ENCODE measurements around the gene ZNF446. TPM values are rescaled to one million over a fixed set of nuclear protein-coding genes. Genes with fewer than 3 reads are reported as not detected.
A peak's percentile ranks its signal among the peaks of the same experiment; 100 is the strongest.

ZNF446 gene
- total and polyA plus RNA-seq, 9 of the 15 experiments (the other 6 are each of a cell fraction or from before 2014, with no cell fraction given) = 0.07 to 4.8 (median 1.2) TPM

DNA sequence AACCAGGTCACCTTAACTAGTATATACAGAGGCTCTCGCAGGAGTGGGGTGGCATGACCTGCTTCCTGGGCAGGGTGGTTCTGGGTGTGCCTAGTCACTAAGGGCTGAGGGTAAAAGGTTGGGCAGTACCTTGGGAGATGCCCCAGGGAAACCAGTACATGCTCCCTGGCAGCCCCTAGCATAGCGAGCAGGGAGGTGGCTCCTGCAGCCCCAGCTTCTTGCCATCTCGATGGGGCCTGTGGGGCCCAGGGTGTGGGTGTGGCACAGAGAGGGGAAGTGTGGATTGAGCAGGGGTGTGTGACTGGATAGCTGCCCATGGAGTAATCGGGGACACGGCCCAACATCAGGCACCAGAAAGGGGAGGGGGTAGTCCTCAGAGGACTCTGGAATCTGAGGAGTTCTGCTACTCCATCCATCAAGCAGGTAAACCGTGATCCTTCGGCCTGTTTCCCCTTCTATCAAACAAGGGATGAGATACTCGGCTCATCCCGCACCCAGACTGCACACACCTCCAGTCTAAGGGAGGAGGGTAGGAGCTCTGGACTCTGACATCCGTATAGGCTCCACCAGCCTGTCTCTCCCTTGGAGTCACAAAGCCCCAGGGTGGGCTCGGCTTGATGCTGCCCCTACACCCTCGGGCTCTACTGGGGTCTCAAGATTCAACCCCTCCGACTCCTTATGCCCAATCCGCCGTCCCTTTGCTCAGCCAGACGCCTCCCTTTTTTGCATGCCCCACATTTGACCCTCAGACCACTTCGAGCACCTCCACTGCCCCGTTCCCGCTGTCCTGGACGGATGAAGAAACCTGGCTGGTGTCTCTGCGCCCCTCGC, 42.3 kb downstream of the ZNF446 start (continued):
- TF ChIP-seq MTA3 (IDR thresholded peaks at IDR 0.05; ENCODE audit: borderline replicate concordance) (0 out of 2 replicates have a peak, but pooled peaks have one; percentile 6), KAT8 (IDR thresholded peaks at IDR 0.05; ENCODE audit: low read depth) (no peak), RFX1 (IDR thresholded peaks at IDR 0.05) (no peak), TARDBP (IDR thresholded peaks at IDR 0.05) (no peak), ZSCAN29 (IDR thresholded peaks at IDR 0.05) (no peak), ZBED1 (IDR thresholded peaks at IDR 0.05) (no peak), FOSL1 (tag; conservative IDR thresholded peaks at IDR 0.05) (no peak), ZNF778 (CRISPR knock-in tag; IDR thresholded peaks at IDR 0.05) (no peak), SRF (CRISPR knock-in tag; IDR thresholded peaks at IDR 0.05) (no peak), SMARCE1 (IDR thresholded peaks at IDR 0.05) (no peak), FOXK2 (conservative IDR thresholded peaks at IDR 0.05 in 1 of 2, IDR thresholded peaks at IDR 0.05 in 1 of 2; ENCODE audit: low read depth in 2 of 2) (no peak), ZNF766 (CRISPR knock-in tag; conservative IDR thresholded peaks at IDR 0.05) (no peak), TRIM28 (IDR thresholded peaks at IDR 0.05) (no peak), SMARCC2 (IDR thresholded peaks at IDR 0.05; ENCODE audit: low read depth) (no peak), KLF16 (IDR thresholded peaks at IDR 0.05) (no peak), BRD9 (IDR thresholded peaks at IDR 0.05; ENCODE audit: low read depth, partially characterized antibody) (no peak), ZNF785 (CRISPR knock-in tag; IDR thresholded peaks at IDR 0.05) (no peak), MTA2 (IDR thresholded peaks at IDR 0.05; ENCODE audit: low read depth) (no peak), ZNF583 (CRISPR knock-in tag; IDR thresholded peaks at IDR 0.05) (no peak), ZNF239 (CRISPR knock-in tag; IDR thresholded peaks at IDR 0.05) (no peak)
- TF ChIP-seq, protein P1, sequence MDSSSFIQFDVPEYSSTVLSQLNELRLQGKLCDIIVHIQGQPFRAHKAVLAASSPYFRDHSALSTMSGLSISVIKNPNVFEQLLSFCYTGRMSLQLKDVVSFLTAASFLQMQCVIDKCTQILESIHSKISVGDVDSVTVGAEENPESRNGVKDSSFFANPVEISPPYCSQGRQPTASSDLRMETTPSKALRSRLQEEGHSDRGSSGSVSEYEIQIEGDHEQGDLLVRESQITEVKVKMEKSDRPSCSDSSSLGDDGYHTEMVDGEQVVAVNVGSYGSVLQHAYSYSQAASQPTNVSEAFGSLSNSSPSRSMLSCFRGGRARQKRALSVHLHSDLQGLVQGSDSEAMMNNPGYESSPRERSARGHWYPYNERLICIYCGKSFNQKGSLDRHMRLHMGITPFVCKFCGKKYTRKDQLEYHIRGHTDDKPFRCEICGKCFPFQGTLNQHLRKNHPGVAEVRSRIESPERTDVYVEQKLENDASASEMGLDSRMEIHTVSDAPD (CRISPR knock-in tag; IDR thresholded peaks at IDR 0.05) = no peak
- TF ChIP-seq, protein P2, sequence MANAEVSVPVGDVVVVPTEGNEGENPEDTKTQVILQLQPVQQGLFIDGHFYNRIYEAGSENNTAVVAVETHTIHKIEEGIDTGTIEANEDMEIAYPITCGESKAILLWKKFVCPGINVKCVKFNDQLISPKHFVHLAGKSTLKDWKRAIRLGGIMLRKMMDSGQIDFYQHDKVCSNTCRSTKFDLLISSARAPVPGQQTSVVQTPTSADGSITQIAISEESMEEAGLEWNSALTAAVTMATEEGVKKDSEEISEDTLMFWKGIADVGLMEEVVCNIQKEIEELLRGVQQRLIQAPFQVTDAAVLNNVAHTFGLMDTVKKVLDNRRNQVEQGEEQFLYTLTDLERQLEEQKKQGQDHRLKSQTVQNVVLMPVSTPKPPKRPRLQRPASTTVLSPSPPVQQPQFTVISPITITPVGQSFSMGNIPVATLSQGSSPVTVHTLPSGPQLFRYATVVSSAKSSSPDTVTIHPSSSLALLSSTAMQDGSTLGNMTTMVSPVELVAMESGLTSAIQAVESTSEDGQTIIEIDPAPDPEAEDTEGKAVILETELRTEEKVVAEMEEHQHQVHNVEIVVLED (CRISPR knock-in tag; IDR thresholded peaks at IDR 0.05) = no peak
- TF ChIP-seq, protein P3, sequence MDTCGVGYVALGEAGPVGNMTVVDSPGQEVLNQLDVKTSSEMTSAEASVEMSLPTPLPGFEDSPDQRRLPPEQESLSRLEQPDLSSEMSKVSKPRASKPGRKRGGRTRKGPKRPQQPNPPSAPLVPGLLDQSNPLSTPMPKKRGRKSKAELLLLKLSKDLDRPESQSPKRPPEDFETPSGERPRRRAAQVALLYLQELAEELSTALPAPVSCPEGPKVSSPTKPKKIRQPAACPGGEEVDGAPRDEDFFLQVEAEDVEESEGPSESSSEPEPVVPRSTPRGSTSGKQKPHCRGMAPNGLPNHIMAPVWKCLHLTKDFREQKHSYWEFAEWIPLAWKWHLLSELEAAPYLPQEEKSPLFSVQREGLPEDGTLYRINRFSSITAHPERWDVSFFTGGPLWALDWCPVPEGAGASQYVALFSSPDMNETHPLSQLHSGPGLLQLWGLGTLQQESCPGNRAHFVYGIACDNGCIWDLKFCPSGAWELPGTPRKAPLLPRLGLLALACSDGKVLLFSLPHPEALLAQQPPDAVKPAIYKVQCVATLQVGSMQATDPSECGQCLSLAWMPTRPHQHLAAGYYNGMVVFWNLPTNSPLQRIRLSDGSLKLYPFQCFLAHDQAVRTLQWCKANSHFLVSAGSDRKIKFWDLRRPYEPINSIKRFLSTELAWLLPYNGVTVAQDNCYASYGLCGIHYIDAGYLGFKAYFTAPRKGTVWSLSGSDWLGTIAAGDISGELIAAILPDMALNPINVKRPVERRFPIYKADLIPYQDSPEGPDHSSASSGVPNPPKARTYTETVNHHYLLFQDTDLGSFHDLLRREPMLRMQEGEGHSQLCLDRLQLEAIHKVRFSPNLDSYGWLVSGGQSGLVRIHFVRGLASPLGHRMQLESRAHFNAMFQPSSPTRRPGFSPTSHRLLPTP (IDR thresholded peaks at IDR 0.05; ENCODE audit: borderline replicate concordance, extremely low read depth, insufficient read length) = no peak
- TF ChIP-seq, protein P4, sequence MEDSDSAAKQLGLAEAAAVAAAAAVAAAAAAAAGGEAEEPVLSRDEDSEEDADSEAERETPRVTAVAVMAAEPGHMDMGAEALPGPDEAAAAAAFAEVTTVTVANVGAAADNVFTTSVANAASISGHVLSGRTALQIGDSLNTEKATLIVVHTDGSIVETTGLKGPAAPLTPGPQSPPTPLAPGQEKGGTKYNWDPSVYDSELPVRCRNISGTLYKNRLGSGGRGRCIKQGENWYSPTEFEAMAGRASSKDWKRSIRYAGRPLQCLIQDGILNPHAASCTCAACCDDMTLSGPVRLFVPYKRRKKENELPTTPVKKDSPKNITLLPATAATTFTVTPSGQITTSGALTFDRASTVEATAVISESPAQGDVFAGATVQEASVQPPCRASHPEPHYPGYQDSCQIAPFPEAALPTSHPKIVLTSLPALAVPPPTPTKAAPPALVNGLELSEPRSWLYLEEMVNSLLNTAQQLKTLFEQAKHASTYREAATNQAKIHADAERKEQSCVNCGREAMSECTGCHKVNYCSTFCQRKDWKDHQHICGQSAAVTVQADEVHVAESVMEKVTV (CRISPR knock-in tag; IDR thresholded peaks at IDR 0.05) = peak; percentile 9; the same call in 1 of the 2 replicates
